ENCODE data around the gene GGA2.

Gene GGA2

DNA sequence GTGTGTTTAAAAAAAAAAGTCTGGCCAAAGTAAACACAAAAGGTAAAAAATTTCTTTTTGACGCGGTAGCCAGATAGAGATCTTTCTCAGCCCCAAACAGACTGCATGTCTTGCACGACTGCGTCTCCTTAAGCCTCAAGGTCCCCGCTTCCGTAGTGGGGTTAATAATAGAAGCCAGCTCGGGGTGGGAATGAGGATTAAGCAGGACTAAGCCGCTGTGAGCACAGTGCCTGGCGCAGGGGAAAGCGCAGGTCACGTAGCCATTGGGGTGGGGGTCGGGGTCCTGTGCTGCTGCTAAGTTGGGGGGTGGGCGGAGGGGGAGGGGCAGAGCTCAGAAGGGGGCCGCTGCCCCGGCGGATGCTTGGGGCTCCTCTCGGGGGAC lies 521 bp downstream of the GGA2 start:
- no peak for DNase-seq (ENCODE audit: low read depth)
- H3K4me3 ChIP-seq (ENCODE audit: control insufficient read depth, low read depth, low read length), result peak overlapping the region; percentile 65
- TF ChIP-seq, protein P1, sequence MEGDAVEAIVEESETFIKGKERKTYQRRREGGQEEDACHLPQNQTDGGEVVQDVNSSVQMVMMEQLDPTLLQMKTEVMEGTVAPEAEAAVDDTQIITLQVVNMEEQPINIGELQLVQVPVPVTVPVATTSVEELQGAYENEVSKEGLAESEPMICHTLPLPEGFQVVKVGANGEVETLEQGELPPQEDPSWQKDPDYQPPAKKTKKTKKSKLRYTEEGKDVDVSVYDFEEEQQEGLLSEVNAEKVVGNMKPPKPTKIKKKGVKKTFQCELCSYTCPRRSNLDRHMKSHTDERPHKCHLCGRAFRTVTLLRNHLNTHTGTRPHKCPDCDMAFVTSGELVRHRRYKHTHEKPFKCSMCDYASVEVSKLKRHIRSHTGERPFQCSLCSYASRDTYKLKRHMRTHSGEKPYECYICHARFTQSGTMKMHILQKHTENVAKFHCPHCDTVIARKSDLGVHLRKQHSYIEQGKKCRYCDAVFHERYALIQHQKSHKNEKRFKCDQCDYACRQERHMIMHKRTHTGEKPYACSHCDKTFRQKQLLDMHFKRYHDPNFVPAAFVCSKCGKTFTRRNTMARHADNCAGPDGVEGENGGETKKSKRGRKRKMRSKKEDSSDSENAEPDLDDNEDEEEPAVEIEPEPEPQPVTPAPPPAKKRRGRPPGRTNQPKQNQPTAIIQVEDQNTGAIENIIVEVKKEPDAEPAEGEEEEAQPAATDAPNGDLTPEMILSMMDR (IDR thresholded peaks at IDR 0.05; ENCODE audit: control insufficient read depth, insufficient read depth, low read depth, low read length, missing control alignments), result no peak

DNA sequence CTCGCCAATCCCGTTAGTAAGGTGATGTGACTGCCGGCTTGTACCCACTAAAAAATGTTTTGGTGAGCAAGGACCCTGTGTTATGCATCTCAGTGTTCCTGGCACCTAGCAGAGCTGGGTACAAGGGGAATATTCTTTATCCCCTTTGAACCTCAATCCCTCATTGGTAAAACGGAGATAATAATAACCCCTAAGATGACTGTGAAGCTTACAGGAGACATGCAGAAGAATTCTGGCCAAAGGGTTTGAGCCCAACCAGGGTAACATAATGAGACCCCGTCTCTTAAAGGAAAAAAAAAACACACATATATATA lies 896 bp downstream of the GGA2 start:
- DNase-seq (ENCODE audit: low read depth), result no peak
- H3K4me3 ChIP-seq (ENCODE audit: control insufficient read depth, low read depth, low read length), result peak overlapping the region; percentile 65
- TF ChIP-seq, protein P1 (IDR thresholded peaks at IDR 0.05; ENCODE audit: control insufficient read depth, insufficient read depth, low read depth, low read length, missing control alignments), result no peak

DNA sequence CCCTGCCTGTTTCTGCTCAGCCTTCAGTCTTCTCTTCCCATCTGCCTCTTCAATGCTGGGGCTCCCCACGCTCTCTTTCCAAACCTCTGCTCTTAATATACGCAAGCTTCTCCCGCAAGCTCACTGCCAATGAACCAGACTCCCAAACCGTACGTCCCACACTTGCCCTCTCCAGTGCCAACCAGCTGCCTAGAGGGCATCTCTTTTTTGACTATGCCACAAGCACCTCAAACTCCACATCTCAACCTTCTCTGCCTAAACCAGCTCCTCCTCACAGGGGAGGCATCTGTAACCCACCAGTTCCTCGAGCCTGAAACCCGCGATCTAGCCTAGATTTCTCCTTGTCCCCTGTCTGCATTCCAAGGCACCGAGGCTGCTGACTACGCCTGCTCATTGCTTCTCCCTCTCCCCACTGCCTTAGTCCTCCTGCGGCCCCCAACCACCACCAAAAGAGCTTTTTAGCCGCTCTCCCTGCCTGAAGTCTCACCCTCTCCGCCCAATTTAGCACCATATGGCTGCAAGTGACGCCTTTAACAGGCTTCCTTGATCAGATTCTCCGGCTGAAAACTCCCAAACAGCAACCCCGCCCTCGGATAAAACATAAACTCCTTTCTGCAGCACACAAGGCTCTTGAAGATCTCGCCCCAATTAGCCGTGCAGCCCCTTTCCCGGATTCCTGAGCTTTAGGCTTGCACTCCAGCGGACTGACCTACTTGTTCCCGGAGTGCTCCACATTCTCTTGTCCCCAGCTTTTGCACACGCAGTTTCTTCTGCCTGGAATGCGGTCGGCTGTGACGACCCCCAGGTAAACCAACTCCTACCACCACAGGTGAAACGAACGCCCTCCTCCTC lies 1.5 kb downstream of the GGA2 start:
- TF ChIP-seq, protein P1 (IDR thresholded peaks at IDR 0.05; ENCODE audit: control insufficient read depth, insufficient read depth, low read depth, low read length, missing control alignments), result no peak
- DNase-seq (ENCODE audit: low read depth), result no peak
- peak overlapping the region; percentile 65 for H3K4me3 ChIP-seq (ENCODE audit: control insufficient read depth, low read depth, low read length)

DNA sequence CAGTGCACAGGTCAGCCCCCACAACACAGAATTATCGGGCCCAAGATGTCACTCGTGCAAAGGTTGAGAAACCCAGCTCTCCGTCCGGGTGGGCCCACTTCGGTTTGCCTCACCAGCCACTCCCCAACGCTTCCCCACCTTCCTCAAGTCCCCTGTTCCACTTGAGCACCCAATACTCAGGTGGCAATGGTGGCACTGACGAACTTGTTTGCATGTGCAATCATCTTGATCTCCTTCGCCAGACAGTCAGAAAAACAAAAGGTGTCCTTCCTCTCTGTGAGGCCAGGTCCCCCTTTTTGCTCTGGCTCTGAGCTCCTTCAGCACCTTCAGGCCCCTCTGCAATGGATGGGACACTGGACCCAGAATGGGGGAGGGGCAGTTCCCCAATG lies 3.7 kb downstream of the GGA2 start:
- TF ChIP-seq, protein P1 (IDR thresholded peaks at IDR 0.05; ENCODE audit: control insufficient read depth, insufficient read depth, low read depth, low read length, missing control alignments), result no peak
- no peak overlapping the region for H3K4me3 ChIP-seq (ENCODE audit: control insufficient read depth, low read depth, low read length)
- DNase-seq (ENCODE audit: low read depth), result no peak

DNA sequence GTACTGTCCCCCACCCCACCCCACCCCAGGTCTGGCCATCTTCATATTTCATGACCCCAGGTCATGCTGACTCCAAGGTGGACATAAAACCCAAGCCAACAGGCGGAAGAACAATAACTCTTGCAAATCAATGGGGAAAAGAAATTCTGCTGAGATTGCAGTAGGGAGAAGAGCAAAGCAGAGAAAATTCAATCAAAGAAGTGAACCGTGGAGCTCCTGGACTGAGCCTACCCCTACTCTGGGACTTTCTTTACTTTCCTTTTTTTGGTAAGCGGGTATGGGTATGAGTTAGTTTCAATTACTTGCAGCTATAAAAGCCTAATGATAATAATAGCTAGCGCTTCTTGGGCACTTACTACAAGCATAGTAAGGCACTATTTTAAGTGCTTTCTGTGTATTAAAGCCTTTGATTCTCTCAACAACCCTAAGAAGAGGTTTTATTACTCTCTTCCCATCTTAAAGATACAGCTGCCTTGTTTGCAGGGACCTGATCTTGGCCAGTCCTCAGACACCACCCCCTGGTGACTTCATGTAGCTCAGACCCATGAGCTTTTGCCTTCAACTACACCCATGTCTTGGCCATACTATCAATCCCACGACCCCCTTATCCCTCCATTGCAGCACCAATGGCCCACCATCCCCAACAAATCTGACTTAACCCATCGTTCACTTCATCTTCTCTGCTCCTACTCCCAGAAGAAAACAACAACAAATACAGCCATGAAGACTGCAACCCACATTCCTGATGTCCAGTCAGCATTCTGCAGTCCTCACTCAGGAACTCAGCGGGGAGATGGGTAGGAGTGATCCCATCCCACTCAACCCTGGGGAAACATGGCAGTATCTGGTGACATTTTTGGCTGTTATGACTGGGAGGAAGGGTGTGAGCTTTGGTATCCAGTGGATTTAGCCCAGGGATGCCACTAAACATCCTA lies 4.4 kb downstream of the GGA2 start:
- no peak for DNase-seq (ENCODE audit: low read depth)
- TF ChIP-seq, protein P1 (IDR thresholded peaks at IDR 0.05; ENCODE audit: control insufficient read depth, insufficient read depth, low read depth, low read length, missing control alignments), result no peak
- no peak overlapping the region for H3K4me3 ChIP-seq (ENCODE audit: control insufficient read depth, low read depth, low read length)

DNA sequence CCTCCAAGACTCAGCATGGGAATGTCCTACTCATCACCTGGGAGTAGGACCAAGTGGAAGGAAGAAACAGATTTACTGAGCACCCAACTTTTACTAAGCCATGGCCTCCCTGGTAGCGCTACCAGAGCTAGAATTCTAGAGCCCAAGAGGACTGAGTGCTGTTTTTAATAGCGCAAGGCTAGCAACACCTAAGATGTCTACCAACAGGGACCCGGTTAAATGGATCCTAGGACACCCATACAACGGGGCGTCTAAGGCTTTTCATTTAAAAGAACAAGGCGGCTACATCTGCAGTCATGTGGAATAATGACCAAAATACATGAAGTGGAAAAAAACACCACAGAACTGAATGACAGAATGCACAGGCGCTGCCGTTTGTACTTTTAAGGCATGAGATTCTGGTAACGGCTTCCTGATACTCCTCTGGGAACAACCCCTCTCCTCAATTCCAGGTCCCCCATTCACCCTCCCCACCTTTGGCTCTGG lies 5.1 kb downstream of the GGA2 start:
- no peak for DNase-seq (ENCODE audit: low read depth)
- TF ChIP-seq, protein P1 (IDR thresholded peaks at IDR 0.05; ENCODE audit: control insufficient read depth, insufficient read depth, low read depth, low read length, missing control alignments), result no peak
- H3K4me3 ChIP-seq (ENCODE audit: control insufficient read depth, low read depth, low read length), result no peak overlapping the region
